PFSK-1 (cell line): ENCODE results near the gene RPP25.

Source experiments
- FOXP2 ChIP-seq: optimal IDR thresholded peaks from 2 replicates; pipeline ENCODE3; 2011; ENCODE audit warnings: borderline replicate concordance, control low read depth, inconsistent platforms; ENCODE audit not compliant: insufficient read depth; ENCODE audit errors: extremely low read length, extremely low read depth
- POLR2AphosphoS5 ChIP-seq: IDR thresholded peaks from 2 replicates; pipeline ENCODE4 v1.6.1; 2012; ENCODE audit warnings: low read depth, mild to moderate bottlenecking, control low read depth, low read length, moderate library complexity
- REST ChIP-seq, 2 experiments: IDR thresholded peaks; 2 replicates each; pipeline versions ENCODE4 v1.6.1 to v1.8.0; 2011 to 2012; ENCODE audit warnings: low read depth in 2 of 2, low read length in 2 of 2, control low read depth in 1 of 2, inconsistent platforms in 1 of 2, mild to moderate bottlenecking in 1 of 2, moderate library complexity in 1 of 2; ENCODE audit not compliant: insufficient read depth in 1 of 2
- SIN3A ChIP-seq: IDR thresholded peaks from 2 replicates; pipeline ENCODE4 v1.6.1; 2012; ENCODE audit warnings: mild to moderate bottlenecking, low read length, moderate library complexity, borderline replicate concordance; ENCODE audit not compliant: insufficient read depth
- TAF1 ChIP-seq: IDR thresholded peaks from 2 replicates; pipeline ENCODE4 v1.6.1; 2012; ENCODE audit warnings: low read length, control low read depth, borderline replicate concordance; ENCODE audit not compliant: insufficient read depth

Gene RPP25

GRCh38 chr15:74917676-74918075 is 38.9 kb downstream of the RPP25 start:
- no peak for TF ChIP-seq SIN3A
- no peak for TF ChIP-seq REST (IDR thresholded peaks at IDR 0.05; ENCODE audit: insufficient read depth in 1 of 2, low read depth in 2 of 2, low read length in 2 of 2)
- no peak for TF ChIP-seq TAF1
- TF ChIP-seq FOXP2: no peak
- no peak for TF ChIP-seq POLR2AphosphoS5

GRCh38 chr15:74913041-74913440 is 43.5 kb downstream of the RPP25 start:
- TF ChIP-seq REST (IDR thresholded peaks at IDR 0.05; ENCODE audit: insufficient read depth in 1 of 2, low read depth in 2 of 2, low read length in 2 of 2) (no peak), TAF1 (no peak), FOXP2 (no peak), SIN3A (no peak), POLR2AphosphoS5 (no peak)

- no peak for TF ChIP-seq TAF1
- TF ChIP-seq SIN3A: no peak
- no peak for TF ChIP-seq POLR2AphosphoS5
- TF ChIP-seq FOXP2: no peak
- TF ChIP-seq REST (IDR thresholded peaks at IDR 0.05; ENCODE audit: insufficient read depth in 1 of 2, low read depth in 2 of 2, low read length in 2 of 2): no peak
Observed at GRCh38 chr15:74908635-74909034, 47.9 kb downstream of the RPP25 start.

GRCh38 chr15:74907163-74907870 is 49.3 kb downstream of the RPP25 start:
- TF ChIP-seq POLR2AphosphoS5 (no peak), REST (IDR thresholded peaks at IDR 0.05; ENCODE audit: insufficient read depth in 1 of 2, low read depth in 2 of 2, low read length in 2 of 2) (no peak), TAF1 (no peak), FOXP2 (no peak), SIN3A (no peak)
